GM19397 (cell line): ENCODE data around the gene REEP3.
A peak's percentile ranks its signal among the peaks of the same experiment; 100 is the strongest.
"Not testable (repeated sequence)": the region's sequence is repeated elsewhere in the genome, so short reads cannot be mapped to it uniquely, and the experiment has no call there.

Source experiments
- ATAC-seq: cut with Tn5 transposase; IDR thresholded peaks from one replicate; pipeline ENCODE4 v1.9.1; 2021; ENCODE audit warnings: mild to moderate bottlenecking, moderate library complexity; ENCODE audit not compliant: unreplicated experiment

REEP3 gene

DNA sequence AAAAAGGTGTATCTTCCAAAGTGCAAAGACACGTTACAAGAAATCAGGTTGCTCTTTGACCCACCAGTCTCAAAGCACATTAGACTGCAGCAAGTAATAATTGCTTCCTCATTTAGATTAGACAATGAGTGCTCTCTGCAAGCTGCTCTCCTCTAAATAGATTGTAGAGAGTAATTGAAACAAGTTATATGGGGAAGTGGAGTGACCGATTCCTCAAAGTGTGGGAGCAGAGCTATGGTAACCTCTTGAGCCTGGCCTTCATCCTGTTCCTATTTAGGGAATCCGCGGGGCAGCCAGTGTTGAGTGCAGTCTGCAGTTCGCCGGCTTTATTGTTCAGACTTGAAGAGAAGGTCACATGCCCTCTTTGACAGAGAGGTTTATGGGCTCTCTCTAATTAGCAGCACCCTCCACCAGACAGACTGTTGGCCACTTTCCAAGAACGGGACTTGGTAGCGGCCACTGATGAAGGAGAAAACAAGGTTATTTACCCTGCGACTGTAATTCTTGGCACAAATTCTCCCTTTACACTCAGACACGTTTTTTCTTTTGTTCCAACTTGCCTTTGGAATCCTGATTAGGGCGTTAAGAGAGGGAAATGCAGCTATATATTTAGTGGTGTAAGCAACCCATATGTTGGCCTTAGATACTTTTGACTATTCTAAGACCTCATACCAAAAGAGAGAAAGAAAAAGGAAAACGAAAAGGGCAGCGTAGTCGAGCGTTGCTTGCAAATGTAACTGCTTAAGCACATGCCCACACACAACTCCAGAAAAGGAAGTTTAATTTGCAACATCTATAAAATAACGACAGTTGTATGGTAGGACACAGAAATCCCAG lies 107.5 kb downstream of the REEP3 start:
- peak; percentile 28 for ATAC-seq

DNA sequence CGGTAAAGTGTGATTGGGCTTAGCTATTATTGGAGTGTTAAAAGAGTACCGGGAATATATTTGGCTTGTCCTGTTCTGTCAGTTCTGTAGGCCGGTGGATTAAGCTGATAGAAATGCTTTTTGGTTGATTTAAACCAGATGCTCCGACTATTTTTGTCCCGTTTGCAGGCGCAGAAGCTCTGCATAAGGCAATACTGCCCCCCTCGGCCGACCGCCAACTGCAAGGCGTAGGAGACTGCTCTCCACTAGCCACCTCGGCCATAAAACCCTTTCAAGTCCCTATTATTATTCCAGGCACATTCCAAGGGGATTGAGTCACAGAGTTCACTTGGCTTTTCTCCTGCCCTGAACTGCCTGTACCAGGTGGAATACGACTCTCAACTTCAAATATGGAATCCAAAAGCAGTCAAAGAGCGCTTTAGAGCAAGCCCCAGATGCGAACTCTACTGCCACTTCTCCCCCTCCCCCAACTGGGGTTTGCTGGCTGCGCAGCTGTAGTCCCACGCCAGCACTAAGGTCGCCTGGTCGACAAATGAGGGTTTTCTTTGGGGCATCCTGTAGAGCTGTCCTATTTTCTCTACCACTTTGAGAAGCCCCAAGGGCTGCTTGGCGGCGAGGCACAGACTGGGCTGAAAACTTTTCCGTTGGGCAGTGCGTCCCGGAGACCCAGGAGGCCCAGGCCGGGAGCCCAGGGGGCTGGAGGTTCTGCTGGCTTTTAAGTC lies 108.3 kb downstream of the REEP3 start:
- peak; percentile 53 for ATAC-seq

DNA sequence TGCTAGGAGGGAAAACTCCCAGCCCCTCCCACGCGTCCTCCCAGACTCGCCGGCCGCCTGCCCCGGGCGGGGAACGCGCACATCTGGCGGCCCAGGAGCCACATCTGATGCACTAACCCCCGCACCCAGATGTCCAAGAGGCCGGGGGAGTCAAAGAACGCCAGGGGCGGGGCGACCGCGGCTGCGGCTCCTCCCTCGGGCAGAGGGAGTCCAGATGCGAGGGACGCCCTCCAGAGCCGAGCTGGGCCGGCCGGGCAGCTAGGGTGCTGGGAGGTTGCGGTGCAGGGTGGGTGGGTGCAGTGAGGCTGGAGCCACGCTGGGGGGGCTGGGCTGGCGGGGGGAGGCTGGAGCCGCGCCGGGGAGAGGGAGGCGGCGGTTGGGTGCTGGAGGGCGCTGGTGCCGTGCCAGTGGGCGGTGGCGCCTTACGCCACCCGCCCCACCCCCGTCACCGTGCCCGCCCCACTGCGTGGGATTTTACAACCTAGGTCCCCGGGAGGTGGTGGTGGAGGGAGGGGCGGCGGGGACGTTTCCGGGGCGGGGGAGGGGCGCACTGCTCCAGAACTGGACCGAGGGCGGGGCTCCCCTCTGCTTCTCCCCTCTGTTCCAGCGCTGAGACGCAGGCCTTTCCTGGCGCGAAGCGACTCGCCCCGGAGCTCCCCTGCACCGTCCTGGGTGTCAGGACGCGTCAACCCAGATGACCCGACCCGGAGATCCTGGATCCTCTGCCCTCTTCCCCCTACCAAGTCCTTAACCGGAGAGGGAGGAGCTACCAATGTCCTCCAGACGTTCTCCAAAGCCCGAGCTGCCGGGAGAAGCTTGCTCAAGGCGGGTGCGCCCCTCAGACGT lies 109.1 kb downstream of the REEP3 start:
- peak; percentile 54 for ATAC-seq

DNA sequence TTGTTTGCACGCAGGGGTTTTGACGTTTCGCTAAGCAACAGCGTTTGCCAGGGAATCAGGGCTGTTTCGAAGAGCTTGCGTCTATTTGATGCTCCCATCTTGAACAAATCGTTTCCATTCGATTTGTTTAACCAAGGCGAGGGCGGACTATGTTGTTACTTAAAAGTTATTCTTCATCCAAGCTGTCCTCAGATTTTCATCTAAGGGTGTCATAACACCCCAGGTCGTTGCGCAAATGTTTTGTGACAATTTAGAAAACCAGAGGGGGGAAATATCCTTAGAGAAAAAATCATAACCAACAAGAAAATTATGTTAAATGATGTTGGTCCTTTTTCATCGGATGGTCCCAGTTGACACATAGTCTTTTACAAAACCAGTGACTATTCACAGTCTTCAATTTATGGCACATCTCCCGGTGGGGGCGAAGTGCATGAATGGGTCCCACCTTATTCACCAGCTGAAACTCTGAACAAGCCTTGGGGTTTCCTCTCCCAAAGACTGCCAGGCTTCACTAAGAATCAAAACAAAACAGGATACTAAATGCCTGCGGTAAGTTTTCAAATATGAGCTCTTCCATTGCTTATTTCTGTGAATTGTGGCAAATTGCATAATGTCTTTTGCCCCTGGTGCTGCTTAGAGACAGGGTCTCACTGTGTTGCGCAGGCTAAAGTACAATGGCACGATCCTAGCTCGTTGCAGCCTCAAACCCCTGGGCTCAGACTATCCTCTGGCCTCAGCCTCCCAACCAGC lies 109.9 kb downstream of the REEP3 start:
- ATAC-seq = no peak

DNA sequence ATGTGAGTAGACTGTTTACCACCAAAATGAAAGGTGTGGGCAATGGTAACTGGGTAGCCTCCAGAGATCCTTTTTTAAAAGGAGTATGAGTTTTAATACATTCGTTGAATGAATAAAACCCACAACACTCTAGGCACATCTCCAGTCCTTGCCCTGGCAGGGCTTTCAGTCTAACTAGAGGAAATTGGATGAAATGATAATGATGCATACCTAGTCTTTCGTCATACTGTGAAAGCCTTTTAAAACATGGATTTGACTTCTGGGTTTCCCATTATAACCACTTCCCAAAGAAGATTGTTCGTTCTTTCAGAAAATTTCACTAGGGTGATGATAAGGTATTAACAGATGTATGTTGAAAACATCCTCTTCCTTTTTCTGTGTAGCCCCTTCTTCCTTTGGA lies 110.8 kb downstream of the REEP3 start:
- no peak for ATAC-seq

DNA sequence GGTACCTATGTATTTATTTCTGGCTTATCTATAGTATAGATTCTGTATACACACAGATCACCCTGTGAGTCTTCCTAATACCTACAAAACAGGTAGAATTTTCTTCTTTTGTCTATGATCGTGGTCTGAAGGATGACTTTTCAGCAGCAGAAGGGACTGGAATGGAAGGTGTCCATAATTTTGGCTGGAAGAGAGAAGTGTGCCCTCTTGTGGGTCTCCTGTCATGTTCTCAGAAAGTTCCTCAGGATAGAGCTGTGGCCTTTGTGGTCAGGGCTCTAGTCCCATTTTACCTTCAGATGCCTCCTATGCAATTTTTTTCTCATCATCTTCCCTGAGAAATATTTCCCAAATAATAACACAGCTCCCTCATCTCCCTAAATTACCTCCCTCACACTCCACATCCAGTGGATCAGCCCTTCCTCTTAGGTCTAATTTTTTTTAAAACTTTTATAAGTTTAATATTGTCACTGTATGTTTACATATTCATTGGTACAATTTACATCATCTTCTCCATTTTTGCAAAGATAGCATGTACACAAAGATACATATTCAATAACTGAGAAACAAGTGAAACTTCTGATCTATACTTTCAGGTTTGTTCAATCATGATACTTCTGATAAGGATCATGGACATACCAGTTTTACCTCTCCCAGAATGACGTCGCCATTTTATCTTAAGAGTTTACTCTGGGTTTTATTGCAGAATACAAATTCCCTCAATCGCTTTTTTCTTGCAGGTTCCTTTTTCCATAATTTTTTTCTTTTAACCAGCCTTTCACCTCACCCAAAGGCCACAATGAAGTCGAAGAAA lies 112.7 kb downstream of the REEP3 start:
- ATAC-seq = no peak

DNA sequence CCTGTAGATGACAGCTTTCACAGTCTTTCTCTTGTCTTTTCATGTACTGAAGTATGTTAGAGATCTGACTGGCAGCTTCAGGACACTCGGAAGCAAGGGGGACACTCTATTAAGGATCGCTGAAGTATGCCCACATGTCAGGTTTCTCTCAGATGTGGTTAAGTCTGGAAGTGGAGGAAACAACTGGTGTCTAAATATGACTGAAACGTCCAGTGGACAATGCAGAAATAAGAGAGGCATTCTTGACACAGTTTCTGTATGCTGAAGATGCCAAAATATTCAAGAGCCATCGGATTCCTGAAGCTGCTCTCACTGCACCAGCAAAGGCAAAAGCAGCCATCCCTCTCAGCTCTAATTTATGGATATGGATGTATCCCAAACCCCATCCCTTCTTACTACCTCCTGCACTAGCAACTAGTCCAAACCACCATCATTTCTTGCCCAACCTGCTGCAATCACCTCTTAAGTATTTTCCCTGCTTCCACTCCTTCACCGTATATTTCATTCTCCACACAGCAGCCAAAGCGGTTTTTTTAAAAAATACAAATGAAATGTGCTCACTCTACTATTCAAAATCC lies 113.4 kb downstream of the REEP3 start:
- ATAC-seq = no peak

DNA sequence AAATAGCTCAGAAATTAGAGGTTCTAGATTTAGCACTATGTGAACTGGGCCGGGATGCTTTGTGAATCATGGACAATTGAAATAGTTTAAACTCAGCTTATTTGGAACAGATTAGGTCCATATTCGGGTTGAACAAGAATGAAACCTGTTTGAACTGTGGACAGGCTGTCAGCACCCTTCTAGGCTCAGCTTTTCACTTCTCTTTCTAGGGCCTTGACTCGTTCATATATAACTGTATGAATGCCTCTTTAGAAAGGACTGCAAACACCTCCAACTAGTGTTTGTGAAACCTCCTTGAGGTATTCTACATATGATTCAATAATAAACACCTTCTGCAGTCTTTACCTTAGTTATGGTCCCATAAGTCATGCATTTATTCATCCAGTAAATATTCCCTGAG lies 115.6 kb downstream of the REEP3 start:
- ATAC-seq = no peak

DNA sequence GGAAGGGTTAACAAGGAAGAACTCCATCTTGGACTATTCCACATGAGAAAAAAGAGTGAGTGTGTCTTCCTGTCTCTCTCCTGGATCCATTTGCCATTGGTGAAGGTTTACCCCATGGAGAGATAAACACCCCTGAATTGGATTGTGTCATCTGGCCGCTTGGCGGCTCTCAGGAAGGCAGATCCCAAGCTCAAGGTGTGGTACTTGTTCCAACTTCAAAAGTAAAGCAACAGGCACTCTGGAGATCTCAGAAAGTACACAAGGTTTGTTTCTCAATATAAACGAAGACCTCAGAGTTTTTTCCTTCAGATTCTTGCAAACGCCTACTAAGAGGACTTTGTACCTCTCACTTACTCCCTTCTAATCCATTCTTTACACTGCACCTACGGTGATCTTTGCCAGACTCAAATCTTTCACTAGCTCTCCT lies 116.7 kb downstream of the REEP3 start:
- ATAC-seq = no peak

DNA sequence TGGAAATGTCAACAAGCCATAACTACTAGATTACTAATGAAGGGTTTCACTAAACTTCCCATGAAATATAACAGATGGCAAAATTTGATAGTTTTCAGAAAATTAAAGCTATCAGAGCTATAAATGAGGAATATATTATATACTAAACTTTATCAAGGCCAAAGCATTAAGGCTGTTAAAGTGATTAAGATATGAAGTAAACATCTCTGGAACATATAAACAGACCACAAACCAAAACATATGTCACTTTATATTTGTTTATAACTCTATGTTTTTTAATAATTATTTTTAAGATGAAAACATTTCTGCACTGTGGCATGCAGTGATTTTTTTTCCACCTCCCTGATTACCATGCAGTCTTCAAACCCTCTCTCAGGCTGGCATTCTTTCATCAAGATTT lies 120.2 kb downstream of the REEP3 start:
- no peak for ATAC-seq

DNA sequence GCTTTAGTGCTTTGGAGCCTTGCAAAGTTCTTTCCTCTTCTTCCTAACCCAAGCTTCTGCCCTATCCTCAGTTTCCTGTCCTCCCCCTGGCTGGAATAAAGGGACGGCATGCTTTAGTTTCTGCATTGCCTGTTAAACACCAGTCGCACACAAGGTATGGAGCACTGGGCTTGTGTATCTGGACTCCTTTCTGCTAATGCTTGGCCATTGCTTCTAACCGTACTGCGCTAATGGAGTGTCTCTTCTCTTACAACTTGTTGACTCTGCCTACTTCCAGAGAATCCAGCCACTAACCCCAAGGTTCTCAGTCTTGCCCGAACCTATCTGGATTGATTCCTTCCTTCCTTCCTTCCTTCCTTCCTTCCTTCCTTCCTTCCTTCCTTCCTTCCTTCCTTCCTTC lies 120.6 kb downstream of the REEP3 start:
- ATAC-seq = no peak

DNA sequence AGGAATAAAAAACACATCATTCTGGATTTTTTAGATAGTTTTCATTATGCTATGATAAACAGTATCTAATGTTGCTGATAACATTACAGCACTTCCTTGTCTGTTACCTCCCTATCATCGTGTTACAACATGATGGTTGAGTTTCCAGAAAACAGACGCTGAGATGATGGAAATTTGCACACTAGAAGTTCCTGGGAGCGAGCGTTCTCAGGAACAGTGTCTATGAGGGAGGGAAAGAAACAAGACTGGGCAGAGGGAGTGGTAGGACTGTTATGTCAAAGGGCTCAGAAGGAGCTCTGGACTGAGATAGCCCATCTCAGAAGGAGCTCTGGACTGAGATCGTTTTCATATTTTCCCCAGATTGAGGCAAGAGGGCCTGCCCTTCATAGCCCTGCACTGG lies 121.6 kb downstream of the REEP3 start:
- no peak for ATAC-seq

DNA sequence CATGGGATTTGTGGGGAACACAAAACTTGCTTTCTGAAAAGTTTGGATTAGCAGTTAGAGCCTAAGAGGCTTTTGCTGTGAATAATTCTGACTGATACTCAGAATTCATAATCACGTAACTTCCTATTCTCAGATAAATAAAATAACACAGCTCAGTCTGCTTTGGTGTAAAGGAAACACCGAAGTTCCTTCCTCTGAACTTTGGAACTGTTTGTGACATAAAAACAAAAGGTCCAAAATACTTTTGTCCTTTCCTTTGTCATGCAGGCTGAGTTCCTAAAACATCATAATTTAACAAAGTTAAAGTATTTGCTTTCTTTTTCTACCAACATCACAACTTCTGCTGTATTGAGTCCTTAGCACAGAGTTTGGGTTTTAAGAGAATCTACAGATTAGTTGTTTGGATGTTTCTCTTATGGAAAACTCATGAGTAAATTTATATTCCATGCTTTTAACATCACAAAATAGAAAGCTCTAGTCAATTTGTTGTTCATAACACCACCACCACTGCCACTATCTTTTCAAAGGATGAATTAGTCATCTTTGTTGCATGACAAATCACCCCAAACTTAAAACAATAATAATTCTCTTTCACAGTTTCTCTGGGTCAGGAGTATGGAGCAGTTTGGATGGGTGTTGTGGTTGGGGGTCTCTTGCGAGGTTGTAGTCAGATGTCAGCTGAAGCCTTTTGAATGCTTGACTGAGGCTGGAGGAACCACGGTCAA lies 123.4 kb downstream of the REEP3 start:
- ATAC-seq = no peak

DNA sequence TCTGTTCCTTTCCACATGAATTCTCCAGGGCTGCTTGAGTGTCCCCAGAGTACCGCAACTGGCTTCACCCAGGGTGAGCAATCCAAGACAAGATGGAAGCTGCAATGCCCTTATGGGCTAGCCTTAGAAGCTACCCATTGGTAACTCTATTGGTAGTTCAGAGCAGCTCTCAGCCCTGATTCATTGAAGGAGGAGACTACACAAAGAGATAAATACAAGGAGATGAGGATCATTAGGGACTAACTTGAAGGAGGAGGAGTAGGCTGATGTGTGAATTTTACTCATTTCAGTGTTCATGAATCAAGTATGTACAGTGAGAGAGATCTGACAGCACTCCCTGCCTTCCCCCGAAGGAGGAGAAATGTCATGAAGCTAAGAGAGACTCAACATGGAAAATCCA lies 124.0 kb downstream of the REEP3 start:
- no peak for ATAC-seq

DNA sequence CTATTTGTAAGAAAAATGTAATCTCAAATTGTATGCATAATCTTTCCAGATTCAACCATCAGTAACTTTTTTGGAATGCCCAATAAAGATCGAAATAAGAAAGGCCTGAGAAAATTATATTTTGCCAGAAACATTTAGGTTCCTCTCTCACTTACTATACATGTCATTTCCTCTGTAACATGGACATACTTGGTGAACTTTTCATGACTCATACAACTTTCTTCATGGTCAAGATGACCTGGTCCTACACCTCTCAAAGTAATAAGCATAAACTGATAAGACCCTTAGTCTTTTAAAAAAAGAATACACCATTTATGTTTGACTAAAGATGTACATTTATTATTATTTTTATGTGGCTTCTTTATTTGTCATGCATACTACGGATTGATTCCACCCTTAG lies 125.3 kb downstream of the REEP3 start:
- ATAC-seq = no peak

DNA sequence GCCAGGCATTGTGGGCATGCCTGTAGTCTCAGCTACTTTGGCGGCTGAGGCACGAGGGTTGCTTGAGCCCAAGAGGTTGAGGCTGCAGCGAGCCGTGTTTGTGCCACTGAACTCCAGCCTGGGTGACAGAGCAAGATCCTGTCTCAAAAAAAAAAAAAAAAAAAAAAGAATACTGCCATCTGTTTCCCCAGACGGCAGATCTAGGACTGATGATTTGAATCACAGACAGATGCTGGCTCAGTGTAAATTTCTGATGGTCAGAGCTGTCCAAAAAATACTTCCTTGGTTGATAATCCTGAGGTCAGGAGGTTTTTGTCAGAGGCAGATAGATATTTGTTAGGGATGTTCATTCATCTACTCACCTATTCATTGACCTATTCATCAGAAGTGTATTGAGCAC lies 130.7 kb downstream of the REEP3 start:
- ATAC-seq = no peak

DNA sequence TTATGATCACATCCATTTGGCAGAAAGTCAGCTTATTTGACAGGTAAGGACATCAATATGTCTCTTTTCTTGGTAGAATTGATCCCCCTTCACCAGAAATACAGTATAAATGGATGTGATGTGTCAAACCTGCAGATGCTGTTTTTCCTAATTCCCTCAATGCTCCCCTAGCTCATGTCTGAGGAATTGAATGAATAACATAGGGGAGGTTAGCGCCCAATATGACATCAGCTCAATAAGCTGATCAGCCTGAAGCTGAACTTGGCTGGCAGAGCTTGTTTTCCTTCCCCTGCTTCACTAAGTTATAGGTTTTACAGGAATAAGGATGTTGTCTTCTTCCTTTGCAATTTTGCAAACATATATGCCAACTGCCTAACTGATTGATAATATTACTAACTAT lies 132.5 kb downstream of the REEP3 start:
- ATAC-seq = no peak

DNA sequence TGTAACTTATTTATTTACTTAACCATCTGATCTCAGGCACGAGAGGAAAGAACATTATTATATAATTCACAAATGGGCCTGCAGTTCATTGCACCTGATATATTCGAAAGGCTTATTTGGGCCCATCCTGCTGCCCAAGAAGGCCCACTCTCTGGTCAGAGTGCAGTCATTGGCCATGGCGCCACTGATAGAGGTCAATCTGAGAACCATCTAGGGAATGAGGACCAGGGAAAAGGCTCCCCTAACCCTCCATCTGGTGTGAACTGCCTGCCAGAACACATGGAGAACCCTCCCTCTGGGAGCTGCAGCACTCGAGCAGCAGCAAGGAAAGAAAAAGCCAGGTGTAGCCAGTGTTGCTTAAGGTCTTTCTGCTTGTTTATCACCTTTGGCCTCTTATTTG lies 136.6 kb downstream of the REEP3 start:
- ATAC-seq = no peak

DNA sequence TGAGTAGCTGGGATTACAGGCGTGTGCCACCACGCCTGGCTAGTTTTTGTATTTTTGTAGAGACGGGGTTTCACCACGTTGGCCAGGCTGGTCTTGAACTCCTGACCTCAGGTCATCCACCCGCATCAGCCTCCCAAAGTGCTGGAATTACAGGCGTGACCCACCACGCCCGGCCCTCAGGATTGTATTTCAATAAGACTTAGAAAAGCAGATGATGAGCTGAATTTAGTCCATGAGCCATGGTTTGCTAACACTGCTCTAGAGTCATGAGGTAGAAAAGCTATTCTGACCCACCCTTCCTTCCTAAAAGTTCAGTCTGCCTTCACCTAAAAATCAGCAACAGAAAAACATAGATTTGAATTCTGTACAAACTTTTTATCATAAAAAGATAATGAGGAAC lies 139.7 kb downstream of the REEP3 start:
- not testable (repeated sequence) for ATAC-seq
